GM18517 (cell line): ENCODE data around the gene ZNF598.
"Not testable (repeated sequence)": the region's sequence is repeated elsewhere in the genome, so short reads cannot be mapped to it uniquely, and the experiment has no call there.

Experiments used
- ATAC-seq: cut with Tn5 transposase; IDR thresholded peaks from one replicate; pipeline ENCODE4 v1.9.1; 2021; ENCODE audit warnings: mild to moderate bottlenecking, moderate library complexity; ENCODE audit not compliant: unreplicated experiment

ZNF598 gene

GRCh38 chr16:2040787-2041522, 31.3 kb upstream of the ZNF598 start:
- no peak for ATAC-seq

GRCh38 chr16:2040041-2040786, 30.6 kb upstream of the ZNF598 start:
- ATAC-seq: no peak

- ATAC-seq: no peak
These were observed 29.8 kb upstream of the ZNF598 start for GRCh38 chr16:2039274-2040031.

- no peak for ATAC-seq
These were observed 29.0 kb upstream of the ZNF598 start for GRCh38 chr16:2038382-2039231.

GRCh38 chr16:2037647-2038381, 28.2 kb upstream of the ZNF598 start:
- ATAC-seq: no peak

- ATAC-seq: no peak
These were observed 27.5 kb upstream of the ZNF598 start for GRCh38 chr16:2037115-2037514.

- ATAC-seq: no peak
These were observed 26.8 kb upstream of the ZNF598 start for GRCh38 chr16:2036200-2036966.

GRCh38 chr16:2035431-2036199, 26.0 kb upstream of the ZNF598 start:
- ATAC-seq: no peak

- no peak for ATAC-seq
These were observed 25.2 kb upstream of the ZNF598 start for GRCh38 chr16:2034696-2035430.

GRCh38 chr16:2033909-2034695, 24.5 kb upstream of the ZNF598 start:
- not testable (repeated sequence) for ATAC-seq

- no peak for ATAC-seq
These were observed 23.7 kb upstream of the ZNF598 start for GRCh38 chr16:2033057-2033908.

- no peak for ATAC-seq
These were observed 22.9 kb upstream of the ZNF598 start for GRCh38 chr16:2032285-2033056.

- no peak for ATAC-seq
These were observed 21.5 kb upstream of the ZNF598 start for GRCh38 chr16:2031081-2031577.

GRCh38 chr16:2030036-2030435, 20.4 kb upstream of the ZNF598 start:
- no peak for ATAC-seq

- no peak for ATAC-seq
These were observed 19.7 kb upstream of the ZNF598 start for GRCh38 chr16:2029350-2029749.
